Skin epidermis (tissue), 12 donors: ENCODE results near the gene FPR1.
"Not testable (repeated sequence)": the region's sequence is repeated elsewhere in the genome, so short reads cannot be mapped to it uniquely, and the experiment has no call there.

Experiments used
- H3K27ac ChIP-seq, 21 experiments: fragments of 200-600 bp; sonication (generic) in 11 of 21; one replicate each; pipeline ENCODE4 v1.5.0; 2020; ENCODE audit warnings: mild to moderate bottlenecking in 3 of 21, inconsistent platforms in 2 of 21, moderate library complexity in 2 of 21
- H3K4me3 ChIP-seq, 7 experiments: fragments of 200-600 bp; sonication (generic) in 2 of 7; one replicate each; pipeline ENCODE4 v1.5.0; 2020; ENCODE audit warnings: inconsistent platforms in 2 of 7, mild to moderate bottlenecking in 2 of 7, moderate library complexity in 1 of 7

FPR1 gene

GRCh38 chr19:51781999-51782398 lies 30.3 kb upstream of the FPR1 start:
- Histone ChIP-seq H3K4me3 (no peak overlapping the region), H3K27ac (no peak overlapping the region)

GRCh38 chr19:51780270-51780669 lies 28.6 kb upstream of the FPR1 start:
- H3K27ac ChIP-seq: no peak overlapping the region
- H3K4me3 ChIP-seq: no peak overlapping the region

GRCh38 chr19:51779703-51780102 lies 28.0 kb upstream of the FPR1 start:
- Histone ChIP-seq H3K27ac (no peak overlapping the region), H3K4me3 (no peak overlapping the region)

- H3K4me3 ChIP-seq: no peak overlapping the region
- H3K27ac ChIP-seq: no peak overlapping the region
These were observed 27.5 kb upstream of the FPR1 start for GRCh38 chr19:51779181-51779580.

- Histone ChIP-seq H3K4me3 (no peak overlapping the region), H3K27ac (no peak overlapping the region)
These were observed 26.1 kb upstream of the FPR1 start for GRCh38 chr19:51777570-51778462.

- not testable (repeated sequence) for H3K4me3 ChIP-seq, H3K27ac ChIP-seq
These were observed 24.9 kb upstream of the FPR1 start for GRCh38 chr19:51776561-51776960.

- Histone ChIP-seq H3K27ac (peak overlapping the region in 3 of 21 experiments; percentile 13 to 60 (median 49)), H3K4me3 (no peak overlapping the region)
These were observed 21.3 kb upstream of the FPR1 start for GRCh38 chr19:51772977-51773376.

GRCh38 chr19:51771376-51772130 lies 19.9 kb upstream of the FPR1 start:
- Histone ChIP-seq H3K27ac (peak overlapping the region in 6 of 21 experiments; percentile 4 to 61 (median 32)), H3K4me3 (no peak overlapping the region)

GRCh38 chr19:51766461-51766860 lies 14.8 kb upstream of the FPR1 start:
- no peak overlapping the region for H3K4me3 ChIP-seq
- H3K27ac ChIP-seq: no peak overlapping the region

GRCh38 chr19:51765086-51765485 lies 13.4 kb upstream of the FPR1 start:
- Histone ChIP-seq H3K4me3 (no peak overlapping the region), H3K27ac (peak overlapping the region in 1 of 21 experiments; percentile 55)

- H3K4me3 ChIP-seq: no peak overlapping the region
- H3K27ac ChIP-seq: peak overlapping the region in 1 of 21 experiments; percentile 4
These were observed 10.0 kb upstream of the FPR1 start for GRCh38 chr19:51761696-51762095.

- Histone ChIP-seq H3K27ac (peak within 1 kb of the TSS in 1 of 21 experiments; percentile 4), H3K4me3 (no peak within 1 kb of the TSS)
These were observed 9.1 kb upstream of the FPR1 start, which contains the start of gene FPR2 for GRCh38 chr19:51760697-51761356. FPR2 (plus strand) TSS chr19:51761180; CDS start chr19:51768659, 7,479 bp downstream.

- no peak overlapping the region for H3K27ac ChIP-seq
- no peak overlapping the region for H3K4me3 ChIP-seq
These were observed 3.9 kb upstream of the FPR1 start for GRCh38 chr19:51755571-51755970.

GRCh38 chr19:51754770-51755169 lies 3.1 kb upstream of the FPR1 start:
- H3K4me3 ChIP-seq: no peak overlapping the region
- H3K27ac ChIP-seq: peak overlapping the region in 9 of 21 experiments; percentile 1 to 74 (median 51)

GRCh38 chr19:51754109-51754508 lies 2.4 kb upstream of the FPR1 start:
- H3K27ac ChIP-seq: peak overlapping the region in 9 of 21 experiments; percentile 1 to 74 (median 51)
- no peak overlapping the region for H3K4me3 ChIP-seq

- Histone ChIP-seq H3K27ac (peak overlapping the region in 7 of 21 experiments; percentile 18 to 73 (median 52)), H3K4me3 (peak overlapping the region in 3 of 7 experiments; percentile 12 to 27 (median 16))
These were observed 1.1 kb downstream of the FPR1 start for GRCh38 chr19:51750400-51751094.

GRCh38 chr19:51749979-51750378 lies 1.7 kb downstream of the FPR1 start:
- H3K27ac ChIP-seq: no peak overlapping the region
- H3K4me3 ChIP-seq: peak overlapping the region in 1 of 7 experiments; percentile 3

- Histone ChIP-seq H3K27ac (no peak overlapping the region), H3K4me3 (no peak overlapping the region)
These were observed 4.9 kb downstream of the FPR1 start for GRCh38 chr19:51746731-51747130.

- Histone ChIP-seq H3K27ac (no peak overlapping the region), H3K4me3 (no peak overlapping the region)
These were observed 8.3 kb downstream of the FPR1 start for GRCh38 chr19:51743405-51743804.
